ENCODE measurements around the gene SNORC. TPM values are rescaled to one million over a fixed set of nuclear protein-coding genes. Genes with fewer than 3 reads are reported as not detected.

The SNORC gene
- polyA plus RNA-seq, 1 of the 3 experiments (the other 2 are of a cell fraction) = 1.2 TPM

- Histone ChIP-seq H3K79me2 (ENCODE audit: insufficient read depth) (no peaks in the 10 kb centered on the region), H3K4me3 (ENCODE audit: low read depth in 2 of 2, low read length in 1 of 2) (peak overlapping the region in 1 of 2 experiments; percentile 48; a peak in 2 of 4 replicates), H3K9me2 (no peaks in the 10 kb centered on the region), H2AFZ (ENCODE audit: low read depth) (no peak overlapping the region), H3F3A (replicated peaks; ENCODE audit: insufficient read depth) (no peaks in the 10 kb centered on the region), H4K20me1 (ENCODE audit: insufficient read depth) (no peaks in the 10 kb centered on the region), H3K9ac (no peak overlapping the region), H3K4me2 (no peak overlapping the region), H3K27ac (ENCODE audit: low read depth in 2 of 2, low read length in 1 of 2) (no peak overlapping the region), H3K4me1 (ENCODE audit: control insufficient read depth in 1 of 2, insufficient read depth in 2 of 2, low read depth in 1 of 2, low read length in 1 of 2) (peaks cover 0 to 10% of the 10 kb centered on the region in 2 experiments; a peak in 1 of 4 replicates), H3K27me3 (ENCODE audit: insufficient read depth) (no peaks in the 10 kb centered on the region), H3K9me3 (no peaks in the 10 kb centered on the region), H3K36me3 (replicated peaks in 1 of 2; ENCODE audit: control insufficient read depth in 1 of 2, insufficient read depth in 2 of 2, low read length in 1 of 2) (no peaks in the 10 kb centered on the region)
- ChIA-PET CTCF (interaction anchor here (1.0 to 1.2 kb wide), 3 partner anchors 14 to 375 kb away, joined by 3 to 4 read pairs (median 3); partner anchors contain the start of gene ATG16L1), POLR2A (no interaction called here)
- 82% methylated on average over 12 of the region's 21 CpGs for WGBS (ENCODE audit: low lambda C conversion rate)
- TF ChIP-seq SIN3A (IDR thresholded peaks at IDR 0.05; ENCODE audit: borderline replicate concordance, low read depth, low read length) = no peak
- no peak for TF ChIP-seq FOSL2 (IDR thresholded peaks at IDR 0.05; ENCODE audit: borderline replicate concordance, low read depth)
- TF ChIP-seq RCOR1 (IDR thresholded peaks at IDR 0.05; ENCODE audit: low read length) = no peak
- TF ChIP-seq MEF2A (IDR thresholded peaks at IDR 0.05; ENCODE audit: borderline replicate concordance, low read depth) = no peak
- TF ChIP-seq TAF1 (IDR thresholded peaks at IDR 0.05; ENCODE audit: borderline replicate concordance, low read depth, low read length) = no peak
- TF ChIP-seq MAX (IDR thresholded peaks at IDR 0.05; ENCODE audit: low read depth) = no peak
- DNase-seq = no peak
Observed at GRCh38 chr2:232876978-232877441, 6.9 kb downstream of the SNORC start.

GRCh38 chr2:232877940-232878511 is 8.0 kb downstream of the SNORC start:
- no peak for TF ChIP-seq FOXM1 (IDR thresholded peaks at IDR 0.05; ENCODE audit: low read depth)
- no peak for TF ChIP-seq FOXJ3 (CRISPR knock-in tag; IDR thresholded peaks at IDR 0.05)
- TF ChIP-seq ZBTB33 (IDR thresholded peaks at IDR 0.05; ENCODE audit: borderline replicate concordance, low read depth) = no peak
- no peak for TF ChIP-seq POLR2AphosphoS5 (IDR thresholded peaks at IDR 0.05; ENCODE audit: low read depth, low read length)
- no peak for TF ChIP-seq MAX (IDR thresholded peaks at IDR 0.05; ENCODE audit: low read depth)
- TF ChIP-seq SIN3A (IDR thresholded peaks at IDR 0.05; ENCODE audit: borderline replicate concordance, low read depth, low read length) = no peak
- TF ChIP-seq JUND (IDR thresholded peaks at IDR 0.05) = no peak
- TF ChIP-seq RAD21 (IDR thresholded peaks at IDR 0.05; ENCODE audit: low read length) = no peak
- WGBS (ENCODE audit: low lambda C conversion rate) = 95% methylated on average over 9 of the region's 13 CpGs
- H3K79me2 ChIP-seq (ENCODE audit: insufficient read depth) = no peaks in the 10 kb centered on the region
- no peak overlapping the region for H3K4me2 ChIP-seq
- H3K4me3 ChIP-seq (ENCODE audit: low read depth in 2 of 2, low read length in 1 of 2) = no peak overlapping the region
- no peaks in the 10 kb centered on the region for H3K27me3 ChIP-seq (ENCODE audit: insufficient read depth)
- CTCF ChIA-PET = interaction anchor here (0.6 to 1.2 kb wide), 4 partner anchors 9 to 1072 kb away, joined by 3 to 4 read pairs (median 3); no protein-coding TSS in a partner anchor
- H3K9ac ChIP-seq = no peak overlapping the region
- H3K27ac ChIP-seq (ENCODE audit: low read depth in 2 of 2, low read length in 1 of 2) = no peak overlapping the region
- no peaks in the 10 kb centered on the region for H3K9me3 ChIP-seq
- H3K4me1 ChIP-seq (ENCODE audit: control insufficient read depth in 1 of 2, insufficient read depth in 2 of 2, low read depth in 1 of 2, low read length in 1 of 2) = peaks cover 0 to 6% of the 10 kb centered on the region in 2 experiments; a peak in 1 of 4 replicates
- H3K36me3 ChIP-seq (replicated peaks in 1 of 2; ENCODE audit: control insufficient read depth in 1 of 2, insufficient read depth in 2 of 2, low read length in 1 of 2) = no peaks in the 10 kb centered on the region
- H3F3A ChIP-seq (replicated peaks; ENCODE audit: insufficient read depth) = no peaks in the 10 kb centered on the region
- no peaks in the 10 kb centered on the region for H4K20me1 ChIP-seq (ENCODE audit: insufficient read depth)
- H2AFZ ChIP-seq (ENCODE audit: low read depth) = no peak overlapping the region
- no peaks in the 10 kb centered on the region for H3K9me2 ChIP-seq
- POLR2A ChIA-PET = no interaction called here
- DNase-seq = peak; percentile 27
